SK-N-SH (cell line): ENCODE results near the gene ERVW-1. TPM values are rescaled to one million over a fixed set of nuclear protein-coding genes. Genes with fewer than 3 reads are reported as not detected.

Experiments used
- CTCF ChIA-PET: fragments of 300-600, 350-600 bp; formaldehyde crosslinking; extraction: SDS; loops from one replicate; lab custom pipeline; 2021; lab: Yijun Ruan, JAX
- POLR2A ChIA-PET: fragments of 350-600 bp; sonication (Branson Sonifier 250); formaldehyde crosslinking; extraction: SDS; loops from one replicate; lab custom pipeline; 2020; ENCODE audit warnings: antibody characterized with exemption, inconsistent platforms; lab: Yijun Ruan, JAX
- DNase-seq: peaks from one replicate; pipeline ENCODE4 v3.0.0; 2012
- H2AFZ ChIP-seq: fragments of 200-600 bp; sonication (generic); 2 replicates; pipeline ENCODE4 v1.8.1; 2016; ENCODE audit warnings: antibody characterized with exemption, mild to moderate bottlenecking, low read depth
- H3F3A ChIP-seq: fragments of 200-600 bp; sonication (generic); replicated peaks from 2 replicates; pipeline ENCODE3; 2016; ENCODE audit warnings: antibody characterized with exemption, mild to moderate bottlenecking; ENCODE audit not compliant: insufficient read depth
- H3K27ac ChIP-seq, 2 experiments: fragments of 200-500 bp in 1 of 2; fragments of 200-600 bp in 1 of 2; sonication (Bioruptor generic) in 1 of 2; sonication (generic), shearing (Covaris generic) in 1 of 2; 2 replicates each; pipeline versions ENCODE4 v1.5.1 to v1.6.1; 2014 to 2016; ENCODE audit warnings: low read depth in 2 of 2, inconsistent platforms in 1 of 2, low read length in 1 of 2, mild to moderate bottlenecking in 1 of 2, mixed read lengths in 1 of 2
- H3K27me3 ChIP-seq: fragments of 200-600 bp; sonication (generic), shearing (Covaris generic); 2 replicates; pipeline ENCODE4 v1.6.1; 2016; ENCODE audit warnings: mixed run types; ENCODE audit not compliant: insufficient read depth
- H3K36me3 ChIP-seq, 2 experiments: fragments of 200-500 bp in 1 of 2; fragments of 200-600 bp in 1 of 2; sonication (Bioruptor generic) in 1 of 2; sonication (generic) in 1 of 2; replicated peaks in 1 of 2; 2 replicates each; pipeline versions ENCODE3 to v1.5.1; 2014 to 2016; ENCODE audit warnings: low read length in 1 of 2, mild to moderate bottlenecking in 1 of 2; ENCODE audit not compliant: insufficient read depth in 2 of 2, control insufficient read depth in 1 of 2
- H3K4me1 ChIP-seq, 2 experiments: fragments of 200-500 bp in 1 of 2; fragments of 200-600 bp in 1 of 2; sonication (Bioruptor generic) in 1 of 2; sonication (generic), shearing (Covaris generic) in 1 of 2; 2 replicates each; pipeline versions ENCODE4 v1.5.1 to v1.6.1; 2014 to 2016; ENCODE audit warnings: low read depth in 1 of 2, low read length in 1 of 2, mixed run types in 1 of 2; ENCODE audit not compliant: insufficient read depth in 2 of 2, control insufficient read depth in 1 of 2
- H3K4me2 ChIP-seq: fragments of 200-600 bp; sonication (generic), shearing (Covaris generic); 2 replicates; pipeline ENCODE4 v1.6.1; 2017; ENCODE audit warnings: mixed run types
- H3K4me3 ChIP-seq, 2 experiments: fragments of 200-500 bp in 1 of 2; fragments of 200-600 bp in 1 of 2; sonication (Bioruptor generic) in 1 of 2; sonication (generic), shearing (Covaris generic) in 1 of 2; 2 replicates each; pipeline versions ENCODE4 v1.5.1 to v1.8.1; 2014 to 2016; ENCODE audit warnings: low read depth in 2 of 2, inconsistent platforms in 1 of 2, low read length in 1 of 2, mild to moderate bottlenecking in 1 of 2, mixed read lengths in 1 of 2, moderate library complexity in 1 of 2
- H3K79me2 ChIP-seq: fragments of 200-600 bp; sonication (generic); 2 replicates; pipeline ENCODE4 v1.8.1; 2017; ENCODE audit warnings: mild to moderate bottlenecking; ENCODE audit not compliant: insufficient read depth
- H3K9ac ChIP-seq: fragments of 200-600 bp; sonication (generic); 2 replicates; pipeline ENCODE4 v1.6.1; 2017; ENCODE audit warnings: mixed run types
- H3K9me2 ChIP-seq: fragments of 200-600 bp; sonication (generic); 2 replicates; pipeline ENCODE4 v1.6.1; 2017; ENCODE audit warnings: mixed run types
- H3K9me3 ChIP-seq: fragments of 200-600 bp; sonication (generic); 2 replicates; pipeline ENCODE4 v1.6.1; 2017; ENCODE audit warnings: mixed run types, mild to moderate bottlenecking, moderate library complexity
- H4K20me1 ChIP-seq: fragments of 200-600 bp; sonication (generic); 2 replicates; pipeline ENCODE4 v1.6.1; 2017; ENCODE audit warnings: mild to moderate bottlenecking, mixed run types; ENCODE audit not compliant: insufficient read depth
- EP300 ChIP-seq, 2 experiments: IDR thresholded peaks; 2 replicates each; pipeline versions ENCODE4 v1.4.0 to v1.6.1; 2012; ENCODE audit warnings: borderline replicate concordance in 1 of 2, low read depth in 1 of 2, low read length in 1 of 2
- EZH2phosphoT487 ChIP-seq: fragments of 200-600 bp; sonication (generic); IDR thresholded peaks from 2 replicates; pipeline ENCODE4 v1.6.1; 2017; ENCODE audit warnings: low read depth, mixed run types, mild to moderate bottlenecking, antibody characterized with exemption, moderate library complexity, borderline replicate concordance
- JUND ChIP-seq: IDR thresholded peaks from 2 replicates; pipeline ENCODE4 v1.4.0; 2012
- TAF1 ChIP-seq: IDR thresholded peaks from 2 replicates; pipeline ENCODE4 v1.6.1; 2012; ENCODE audit warnings: low read depth, mild to moderate bottlenecking, low read length, moderate library complexity, borderline replicate concordance
- TEAD4 ChIP-seq: IDR thresholded peaks from 2 replicates; pipeline ENCODE4 v1.4.0; 2012; ENCODE audit warnings: mild to moderate bottlenecking, borderline replicate concordance; ENCODE audit not compliant: insufficient read depth
- WGBS: methylation state at CpG from one replicate; pipeline ENCODE4 v1.1.6; 2017; ENCODE audit warnings: low lambda C conversion rate; 5-methylcytosine and 5-hydroxymethylcytosine counted together
- polyA plus RNA-seq, 3 experiments: library from polyadenylated mRNA; depleted of rRNA; stranded (reverse); fragments of >200 nt; gene quantifications; 2 replicates each; pipeline ENCODE4 v1.2.3, GENCODE V29; 2012
- TF ChIP-seq, protein P1 (sequence below): fragments of 150-350 bp; IDR thresholded peaks from 2 replicates; pipeline ENCODE4 v1.6.1; 2016; ENCODE audit warnings: mild to moderate bottlenecking, low read depth, low read length

The ERVW-1 gene
- polyA plus RNA-seq, 1 of the 3 experiments (the other 2 are of a cell fraction) = not detected

DNA sequence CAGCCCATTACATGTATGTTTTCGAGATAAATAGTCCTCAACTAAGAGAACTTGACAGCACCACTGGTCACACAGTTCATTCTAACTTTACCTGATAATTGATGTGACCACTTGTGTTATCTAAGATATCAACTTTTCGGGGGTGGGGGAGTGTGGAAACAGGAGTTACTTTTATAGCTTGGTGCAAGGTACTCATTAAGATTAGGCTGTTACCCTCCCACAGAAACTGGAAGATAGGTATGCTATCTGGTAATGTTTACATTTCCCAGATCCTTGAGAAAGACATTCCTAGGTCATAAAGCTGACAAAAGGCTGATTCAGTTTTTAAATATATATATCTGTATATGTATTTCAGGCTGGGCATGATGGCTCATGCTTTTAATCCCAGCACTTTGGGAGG, 11.1 kb downstream of the ERVW-1 start (continued):
- TF ChIP-seq EP300 (IDR thresholded peaks at IDR 0.05; ENCODE audit: borderline replicate concordance in 1 of 2, low read depth in 1 of 2, low read length in 1 of 2) = no peak

DNA sequence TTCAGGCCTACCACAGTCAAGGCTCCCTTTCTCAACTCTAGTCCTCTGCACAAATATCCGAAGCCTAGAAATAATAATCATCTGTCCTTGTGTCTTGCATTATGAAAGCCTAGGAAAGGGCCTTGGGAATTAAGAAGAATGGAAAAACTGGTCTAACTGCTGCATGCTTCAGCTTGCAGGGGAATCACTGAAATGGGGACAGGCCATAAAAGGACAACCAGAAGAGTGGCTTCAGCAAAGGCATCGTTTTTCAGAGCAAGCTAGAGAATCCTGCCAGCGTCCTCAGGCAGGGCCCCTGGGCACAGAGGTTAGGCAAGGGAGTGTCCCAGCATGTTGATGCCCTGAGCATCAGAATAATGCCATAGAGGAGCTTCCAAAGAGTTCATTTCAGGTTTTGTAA, 13.2 kb downstream of the ERVW-1 start:
- Histone ChIP-seq H3K4me2 (no peak overlapping the region), H3K9me2 (no peaks in the 10 kb centered on the region), H3K79me2 (no peaks in the 10 kb centered on the region), H3K27me3 (no peaks in the 10 kb centered on the region), H3F3A (peaks cover 6% of the 10 kb centered on the region)
- TF ChIP-seq EZH2phosphoT487 = no peak
- TF ChIP-seq, all 33 proteins: peak for 0
- Histone ChIP-seq H4K20me1 (no peaks in the 10 kb centered on the region), H2AFZ (no peak overlapping the region), H3K9me3 (no peaks in the 10 kb centered on the region), H3K4me3 (no peak overlapping the region), H3K27ac (no peak overlapping the region), H3K36me3 (no peaks in the 10 kb centered on the region), H3K9ac (no peak overlapping the region), H3K4me1 (peaks cover 0 to 4% of the 10 kb centered on the region in 2 experiments; a peak in 1 of 4 replicates)
- ChIA-PET POLR2A (no interaction called here), CTCF (interaction anchor here (1.4 kb wide), 1 partner anchor 17 kb away, joined by 6 read pairs; the partner anchor contains the start of gene GATAD1)
- no peak for DNase-seq
- 68% methylated on average over 3 of the region's 3 CpGs for WGBS

DNA sequence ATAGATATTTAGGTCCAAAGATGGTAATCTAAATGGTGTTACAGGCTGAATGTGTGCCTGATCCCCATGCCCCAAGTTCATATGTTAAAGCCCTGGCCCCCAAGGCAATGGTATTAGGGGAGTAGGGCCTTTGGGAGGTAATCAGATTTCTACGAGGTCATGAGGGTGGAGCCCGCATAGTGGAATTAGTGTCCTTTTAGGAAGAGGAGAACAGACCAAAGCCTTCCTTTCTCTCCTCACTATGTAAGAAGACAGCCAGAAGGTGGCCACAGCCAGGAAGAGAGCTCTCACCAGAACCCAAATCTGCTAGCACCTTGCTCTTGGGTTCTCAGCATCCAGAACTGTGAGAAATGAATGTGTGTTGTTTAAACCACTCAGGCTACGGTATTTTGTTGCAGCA, 15.2 kb downstream of the ERVW-1 start:
- H3K79me2 ChIP-seq = no peaks in the 10 kb centered on the region
- DNase-seq = no peak
- H3F3A ChIP-seq = peaks cover 6% of the 10 kb centered on the region
- H3K9me3 ChIP-seq = no peaks in the 10 kb centered on the region
- H3K4me3 ChIP-seq = no peak overlapping the region
- no peak overlapping the region for H3K9ac ChIP-seq
- POLR2A ChIA-PET = no interaction called here
- H4K20me1 ChIP-seq = no peaks in the 10 kb centered on the region
- no peaks in the 10 kb centered on the region for H3K27me3 ChIP-seq
- H3K9me2 ChIP-seq = no peaks in the 10 kb centered on the region
- CTCF ChIA-PET = interaction anchor here (1.4 to 3.1 kb wide), 3 partner anchors 37 to 328 kb away, joined by 3 to 13 read pairs (median 4); partner anchors contain the start of gene CYP51A1
- no peak overlapping the region for H3K4me2 ChIP-seq
- peaks cover 0 to 4% of the 10 kb centered on the region in 2 experiments; a peak in 1 of 4 replicates for H3K4me1 ChIP-seq
- no peak for TF ChIP-seq TAF1
- no peak for TF ChIP-seq TEAD4
- TF ChIP-seq, protein P1, sequence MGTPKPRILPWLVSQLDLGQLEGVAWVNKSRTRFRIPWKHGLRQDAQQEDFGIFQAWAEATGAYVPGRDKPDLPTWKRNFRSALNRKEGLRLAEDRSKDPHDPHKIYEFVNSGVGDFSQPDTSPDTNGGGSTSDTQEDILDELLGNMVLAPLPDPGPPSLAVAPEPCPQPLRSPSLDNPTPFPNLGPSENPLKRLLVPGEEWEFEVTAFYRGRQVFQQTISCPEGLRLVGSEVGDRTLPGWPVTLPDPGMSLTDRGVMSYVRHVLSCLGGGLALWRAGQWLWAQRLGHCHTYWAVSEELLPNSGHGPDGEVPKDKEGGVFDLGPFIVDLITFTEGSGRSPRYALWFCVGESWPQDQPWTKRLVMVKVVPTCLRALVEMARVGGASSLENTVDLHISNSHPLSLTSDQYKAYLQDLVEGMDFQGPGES = no peak
- TF ChIP-seq JUND = no peak
- H3K27ac ChIP-seq = no peak overlapping the region
- 98% methylated on average over 3 of the region's 3 CpGs for WGBS
- H2AFZ ChIP-seq = no peak overlapping the region
- H3K36me3 ChIP-seq = peaks cover 2 to 13% of the 10 kb centered on the region in 2 experiments
